Cerebellar nuclear complex (tissue), 1 donor: ENCODE results near the gene KCNJ4.
"Not testable (repeated sequence)": the region's sequence is repeated elsewhere in the genome, so short reads cannot be mapped to it uniquely, and the experiment has no call there.

Experiments
- DNase-seq, 2 experiments: peaks; one replicate each; lab custom pipeline; 2025; lab: John Stamatoyannopoulos, UW

Gene KCNJ4

GRCh38 chr22:38412435-38413084 is 42.4 kb downstream of the KCNJ4 start:
- no peak for DNase-seq

DNA sequence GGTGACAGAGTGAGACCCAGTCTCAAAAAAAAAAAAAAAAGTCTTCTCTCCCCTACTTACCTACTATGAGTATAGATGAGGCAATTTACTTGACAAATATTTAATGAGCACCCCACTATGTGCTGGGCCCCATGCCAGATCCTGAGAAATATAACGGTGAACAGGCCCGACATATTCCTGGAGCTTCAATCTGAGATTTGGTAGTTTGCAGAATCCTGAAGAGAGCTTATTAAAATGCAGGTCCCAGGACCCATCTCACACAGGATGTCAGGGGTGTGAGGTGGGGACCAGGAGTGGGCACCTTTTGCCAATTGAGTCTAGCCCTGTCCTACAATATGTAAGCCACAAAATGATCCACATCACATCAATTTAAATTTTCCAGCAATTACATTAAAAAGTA is 44.0 kb downstream of the KCNJ4 start:
- no peak for DNase-seq

GRCh38 chr22:38409916-38410315 is 45.1 kb downstream of the KCNJ4 start:
- DNase-seq = not testable (repeated sequence)

DNA sequence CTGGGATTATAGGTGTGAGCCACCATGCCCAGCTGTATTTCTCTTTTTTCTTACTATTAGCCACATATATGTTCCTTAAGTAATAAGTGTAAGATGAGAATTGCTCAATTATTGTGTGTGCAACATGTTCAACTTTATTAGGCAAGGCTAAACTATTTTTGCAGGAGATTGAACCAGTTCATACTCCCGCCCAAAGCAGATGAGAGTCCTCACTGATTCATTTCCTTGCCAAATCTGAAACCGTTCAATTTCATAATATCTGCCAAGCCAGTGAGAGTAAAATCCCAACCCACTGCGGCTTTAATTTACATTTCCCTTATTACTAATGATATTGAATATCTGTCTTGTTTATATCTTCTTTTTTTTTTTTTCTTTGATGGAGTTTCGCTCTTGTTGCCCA is 48.4 kb downstream of the KCNJ4 start:
- DNase-seq = no peak

DNA sequence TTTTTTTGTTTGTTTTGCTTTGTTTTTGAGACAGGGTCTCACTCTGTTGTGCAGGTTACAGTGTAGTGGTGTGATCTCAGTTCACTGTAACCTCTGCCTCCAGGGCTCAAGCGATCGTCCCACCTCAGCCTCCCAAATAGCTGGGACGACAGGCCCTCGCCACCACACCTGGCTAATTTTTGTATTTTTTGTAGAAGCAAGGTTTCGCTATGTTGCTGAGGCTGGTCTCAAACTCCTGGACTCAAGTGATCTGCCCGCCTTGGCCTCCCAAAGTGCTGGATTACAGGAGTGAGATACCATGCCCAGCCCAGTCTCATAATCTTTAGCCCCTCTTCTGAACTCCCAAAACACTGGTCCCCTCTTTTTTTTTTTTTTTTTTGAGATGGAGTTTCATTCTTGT is 50.6 kb downstream of the KCNJ4 start:
- DNase-seq = no peak

DNA sequence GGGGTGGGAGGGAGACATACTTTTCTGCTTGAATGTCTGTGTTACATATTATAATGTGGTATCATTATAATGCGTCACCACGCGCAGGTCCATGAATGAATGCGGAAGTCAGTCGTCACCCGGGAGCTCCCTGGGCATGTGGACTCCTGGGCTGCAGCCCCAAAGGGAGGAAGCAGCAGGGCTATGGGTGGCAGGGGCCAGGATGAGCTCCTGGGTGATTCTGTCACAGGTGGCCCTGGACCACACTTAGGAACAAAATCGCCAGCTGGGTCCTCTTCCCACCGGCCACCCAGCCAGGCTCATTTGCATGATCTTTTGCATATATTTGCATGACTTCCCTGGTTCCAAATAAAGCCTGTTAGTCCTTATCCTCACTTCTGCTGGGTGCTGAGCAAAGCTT is 51.2 kb downstream of the KCNJ4 start:
- DNase-seq = no peak

DNA sequence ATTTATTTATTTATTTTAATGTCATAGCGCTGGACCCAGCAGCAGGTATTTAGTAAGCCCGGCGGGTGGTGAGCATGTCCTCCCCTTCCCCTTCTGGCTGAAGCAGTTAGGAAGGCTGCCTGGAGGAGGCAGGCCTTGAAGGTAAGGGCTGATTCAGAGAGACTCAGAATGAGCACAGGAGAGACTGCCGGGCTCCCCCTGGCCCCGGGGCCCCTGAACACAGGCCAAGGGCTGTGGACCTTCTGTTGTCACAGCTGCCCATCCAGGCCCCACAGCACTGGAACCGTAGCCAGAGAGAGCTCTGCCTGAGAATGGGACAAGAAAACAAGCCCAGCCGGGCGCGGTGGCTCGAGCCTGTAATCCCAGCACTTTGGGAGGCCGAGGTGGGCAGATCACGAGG is 52.8 kb downstream of the KCNJ4 start:
- DNase-seq = no peak

DNA sequence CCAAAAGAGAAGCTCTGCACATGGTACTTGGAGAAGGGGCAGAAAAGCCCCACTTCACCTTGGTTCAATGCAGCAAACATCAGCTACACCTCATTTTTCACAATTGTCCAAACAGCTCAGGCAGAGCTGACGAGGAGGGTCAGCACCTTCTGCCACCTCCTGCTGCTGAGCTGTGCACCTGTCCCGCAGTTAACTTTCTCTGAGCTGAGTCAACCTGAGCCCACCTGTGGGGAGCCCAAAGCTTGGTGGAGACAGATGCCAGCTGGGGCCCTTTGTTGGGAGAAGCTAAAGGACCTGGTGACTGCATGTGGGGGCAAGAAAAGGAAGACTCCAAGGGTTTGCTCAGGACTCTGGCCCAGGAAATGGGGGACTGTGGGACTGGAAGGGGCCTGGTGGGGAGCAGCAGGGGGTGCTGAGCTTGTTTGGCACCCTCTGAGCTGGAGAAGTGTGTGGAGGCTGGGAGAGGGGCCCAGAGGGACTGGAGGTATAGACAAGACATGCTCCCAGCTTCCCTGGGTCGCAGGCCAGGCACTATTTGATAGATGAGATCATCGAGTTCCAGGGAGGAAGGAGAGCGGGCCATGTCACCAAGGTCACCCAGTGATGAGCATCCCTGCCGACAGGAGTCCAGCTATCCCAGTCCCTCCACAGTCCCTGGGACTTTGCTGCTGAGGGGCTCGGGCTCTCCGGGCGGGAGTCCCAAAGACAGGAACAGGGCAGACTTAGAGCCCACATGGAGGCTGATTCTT is 53.5 kb downstream of the KCNJ4 start:
- no peak for DNase-seq

DNA sequence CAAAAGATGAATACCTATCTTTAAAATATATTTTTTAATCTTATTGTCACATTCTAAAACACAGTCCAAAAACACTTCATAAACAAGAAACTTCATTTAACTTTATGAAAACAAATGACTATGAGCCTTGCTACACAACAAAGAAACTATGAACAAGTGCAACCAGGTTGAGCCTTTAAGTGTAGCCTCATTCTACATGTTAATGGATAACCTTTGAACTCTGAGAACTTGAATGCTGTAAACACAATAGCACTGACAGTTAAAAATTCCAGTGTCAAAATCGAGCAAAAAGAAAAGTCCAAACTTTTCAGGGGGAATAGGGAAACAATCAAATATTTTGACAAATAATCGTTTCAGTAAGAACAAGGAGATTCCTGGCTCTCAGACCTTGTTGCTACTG is 54.7 kb downstream of the KCNJ4 start:
- not testable (repeated sequence) for DNase-seq

- peak in 1 of 2 experiments; percentile 32 for DNase-seq
Measured at GRCh38 chr22:38398609-38399461, 56.2 kb downstream of the KCNJ4 start.

DNA sequence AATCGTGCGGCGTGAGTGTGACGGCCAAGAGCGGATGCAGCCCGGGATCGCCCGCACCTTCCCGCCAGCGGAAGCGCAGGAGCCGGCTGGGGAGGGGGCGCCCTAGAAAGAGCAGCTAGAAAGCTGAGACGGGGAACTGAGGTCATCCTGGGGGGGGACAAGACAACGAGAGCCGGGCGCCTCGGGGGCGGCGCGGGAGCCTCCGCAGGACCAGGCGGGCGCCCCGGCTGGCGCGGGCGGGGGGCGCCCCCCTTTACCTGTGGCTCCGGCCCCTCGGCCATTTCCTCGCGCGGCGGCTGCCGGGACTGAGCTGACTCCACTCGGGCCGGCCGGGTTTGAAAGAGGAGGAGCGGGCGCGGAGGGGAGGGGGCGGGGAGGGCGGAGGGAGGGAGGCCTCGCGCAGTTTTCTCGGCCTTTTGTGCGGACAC is 56.8 kb downstream of the KCNJ4 start:
- not testable (repeated sequence) for DNase-seq

- DNase-seq = no peak
Measured at GRCh38 chr22:38397189-38398085, 57.6 kb downstream of the KCNJ4 start.

- DNase-seq = not testable (repeated sequence)
Measured at GRCh38 chr22:38396440-38397069, 58.4 kb downstream of the KCNJ4 start.

DNA sequence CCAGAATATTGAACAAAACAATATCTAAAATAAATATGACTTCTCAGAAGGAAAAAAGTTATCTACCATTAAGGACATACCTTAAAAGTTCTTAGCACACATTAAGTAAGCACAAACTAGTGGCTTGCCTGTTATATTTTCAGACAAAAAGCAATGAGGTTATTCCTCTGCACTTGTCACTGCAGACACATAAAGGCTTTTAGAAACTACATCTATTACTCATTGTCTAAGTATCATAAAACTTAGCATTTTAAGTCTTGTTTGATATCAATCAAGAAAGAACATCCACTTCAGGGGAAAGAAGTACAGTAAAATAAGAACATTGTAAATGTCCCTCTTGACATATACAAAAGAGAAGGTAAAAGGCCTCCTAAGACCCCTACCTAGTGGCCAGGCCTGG is 59.1 kb downstream of the KCNJ4 start:
- DNase-seq = not testable (repeated sequence)

GRCh38 chr22:38394929-38395624 is 59.9 kb downstream of the KCNJ4 start:
- not testable (repeated sequence) for DNase-seq

- DNase-seq = not testable (repeated sequence)
Measured at GRCh38 chr22:38389428-38389818, 65.6 kb downstream of the KCNJ4 start.

GRCh38 chr22:38388506-38389427 is 66.2 kb downstream of the KCNJ4 start:
- not testable (repeated sequence) for DNase-seq

DNA sequence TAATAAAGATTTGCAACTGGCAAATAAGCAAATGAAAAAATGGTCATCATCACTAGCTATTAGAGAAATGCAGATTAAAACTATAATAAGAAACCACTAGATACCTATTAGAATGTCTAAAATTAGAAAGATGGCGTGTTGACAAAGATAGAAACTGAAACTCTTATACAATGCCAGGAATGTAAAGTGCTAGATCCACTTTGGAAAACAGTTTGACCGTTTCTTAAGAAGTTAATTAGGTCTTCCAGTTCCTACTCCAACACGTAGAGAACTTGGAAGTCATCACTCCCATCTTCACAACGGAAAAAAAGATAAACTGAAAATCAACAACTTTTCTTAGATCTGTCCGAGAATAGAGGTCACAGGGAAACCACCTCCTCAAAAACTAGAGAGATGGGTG is 68.1 kb downstream of the KCNJ4 start:
- not testable (repeated sequence) for DNase-seq

DNA sequence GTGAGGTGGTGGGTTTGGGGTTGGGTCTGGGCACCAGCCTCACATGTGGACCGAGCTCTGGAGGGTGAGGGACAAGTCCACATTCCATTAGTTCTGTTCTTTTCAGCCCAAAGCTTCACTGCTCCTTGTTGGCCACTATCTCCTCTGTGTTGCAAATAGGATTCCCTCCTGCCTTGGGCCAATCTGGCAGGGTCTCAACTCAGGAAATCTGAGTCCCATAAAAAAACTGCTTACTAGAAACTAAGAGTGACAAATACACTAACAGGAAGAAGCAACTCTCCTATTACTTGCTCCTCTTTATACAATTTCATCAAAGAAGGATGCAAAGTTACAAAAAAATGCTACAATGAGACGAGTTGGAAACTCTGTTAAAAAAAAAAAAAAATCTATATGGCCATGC is 71.6 kb downstream of the KCNJ4 start:
- DNase-seq = no peak
